IMR-90 (cell line): Measurements from ENCODE around the gene HDAC9. TPM values are rescaled to one million over a fixed set of nuclear protein-coding genes. Genes with fewer than 3 reads are reported as not detected.

ENCODE experiments used
- ATAC-seq: fragments of 200-7000 bp; cut with Tn5 transposase; 2 replicates; pipeline ENCODE4 v1.9.1; 2020; ENCODE audit warnings: low read depth, mild to moderate bottlenecking, moderate library complexity
- BruUV-seq: library from RNA; stranded (reverse); fragments of 400-500 nt; replicated peaks from 2 replicates; lab custom pipeline; 2021; lab: Mats Ljungman, UMichigan
- CTCF ChIA-PET: fragments of 300-600 bp; formaldehyde crosslinking; extraction: SDS; loops from one replicate; lab custom pipeline; 2021; ENCODE audit warnings: antibody characterized with exemption; lab: Yijun Ruan, JAX
- POLR2A ChIA-PET: fragments of 300-600 bp; sonication (Branson Sonifier 250); formaldehyde crosslinking; loops from one replicate; lab custom pipeline; 2022; ENCODE audit warnings: antibody characterized with exemption; ENCODE audit not compliant: unreplicated experiment; lab: Charles Lee
- DNase-seq: peaks from one replicate; pipeline ENCODE4 v3.0.0; 2013
- H2AFZ ChIP-seq: replicated peaks from 2 replicates; pipeline ENCODE3; 2013; ENCODE audit warnings: low read length, mild to moderate bottlenecking; ENCODE audit not compliant: poor library complexity
- H2AK5ac ChIP-seq: 2 replicates; pipeline ENCODE4 v1.6.1; 2013; ENCODE audit warnings: low read depth, low read length, inconsistent platforms
- H2AK9ac ChIP-seq: replicated peaks from 2 replicates; pipeline ENCODE3; 2013; ENCODE audit warnings: mild to moderate bottlenecking, low read depth, low read length, moderate library complexity; ENCODE audit not compliant: poor library complexity
- H2BK120ac ChIP-seq: 2 replicates; pipeline ENCODE4 v1.6.1; 2013; ENCODE audit warnings: low read depth, low read length, inconsistent platforms
- H2BK15ac ChIP-seq: 3 replicates; pipeline ENCODE4 v1.6.1; 2013; ENCODE audit warnings: low read depth, low read length, inconsistent platforms
- H2BK20ac ChIP-seq: 2 replicates; pipeline ENCODE4 v1.6.1; 2013; ENCODE audit warnings: low read depth, mild to moderate bottlenecking, inconsistent platforms, low read length, moderate library complexity
- H2BK5ac ChIP-seq: 2 replicates; pipeline ENCODE4 v1.6.1; 2013; ENCODE audit warnings: mild to moderate bottlenecking, low read depth, low read length, inconsistent platforms; ENCODE audit not compliant: poor library complexity, severe bottlenecking
- H3K14ac ChIP-seq: replicated peaks from 2 replicates; pipeline ENCODE4 v1.6.1; 2013; ENCODE audit warnings: low read depth, low read length, inconsistent platforms
- H3K18ac ChIP-seq: 2 replicates; pipeline ENCODE4 v1.6.1; 2013; ENCODE audit warnings: low read depth, low read length, control low read depth
- H3K23ac ChIP-seq: 2 replicates; pipeline ENCODE4 v1.6.1; 2013; ENCODE audit warnings: low read depth, low read length, inconsistent platforms
- H3K27ac ChIP-seq: 2 replicates; pipeline ENCODE4 v1.5.1; 2013; ENCODE audit warnings: mild to moderate bottlenecking, control low read depth, low read length; ENCODE audit not compliant: insufficient read depth
- H3K27me3 ChIP-seq: 2 replicates; pipeline ENCODE4 v1.6.1; 2013; ENCODE audit warnings: low read length; ENCODE audit not compliant: control insufficient read depth, insufficient read depth
- H3K36me3 ChIP-seq: 2 replicates; pipeline ENCODE4 v1.6.1; 2013; ENCODE audit warnings: low read length, mixed read lengths; ENCODE audit not compliant: control insufficient read depth, insufficient read depth
- H3K4ac ChIP-seq: 2 replicates; pipeline ENCODE4 v1.6.1; 2013; ENCODE audit warnings: low read depth, low read length, inconsistent platforms
- H3K4me1 ChIP-seq: 2 replicates; pipeline ENCODE4 v1.6.1; 2013; ENCODE audit warnings: low read length, mixed read lengths; ENCODE audit not compliant: control insufficient read depth, insufficient read depth
- H3K4me2 ChIP-seq: 2 replicates; pipeline ENCODE4 v1.6.1; 2013; ENCODE audit warnings: low read depth, mild to moderate bottlenecking, control low read depth, low read length, moderate library complexity
- H3K4me3 ChIP-seq: 2 replicates; pipeline ENCODE4 v1.5.1; 2013; ENCODE audit warnings: low read depth, mild to moderate bottlenecking, control low read depth, low read length, moderate library complexity; ENCODE audit not compliant: insufficient read depth
- H3K56ac ChIP-seq: 2 replicates; pipeline ENCODE4 v1.6.1; 2013; ENCODE audit warnings: low read length, inconsistent platforms; ENCODE audit not compliant: insufficient read depth; ENCODE audit errors: extremely low read depth
- H3K79me1 ChIP-seq, 2 experiments: 2 replicates each; pipeline ENCODE4 v1.6.1; 2013; ENCODE audit warnings: low read length in 2 of 2, inconsistent platforms in 1 of 2, low read depth in 1 of 2
- H3K9ac ChIP-seq: 2 replicates; pipeline ENCODE4 v1.6.1; 2013; ENCODE audit warnings: low read depth, low read length, control low read depth
- H3K9me1 ChIP-seq: 2 replicates; pipeline ENCODE4 v1.6.1; 2013; ENCODE audit warnings: low read length, inconsistent platforms; ENCODE audit not compliant: insufficient read depth
- H3K9me3 ChIP-seq: 2 replicates; pipeline ENCODE4 v1.6.1; 2013; ENCODE audit warnings: low read length; ENCODE audit not compliant: control insufficient read depth, insufficient read depth
- H4K20me1 ChIP-seq: 2 replicates; pipeline ENCODE4 v1.6.1; 2013; ENCODE audit warnings: low read length, inconsistent platforms; ENCODE audit not compliant: insufficient read depth
- H4K5ac ChIP-seq: 2 replicates; pipeline ENCODE4 v1.6.1; 2013; ENCODE audit warnings: mild to moderate bottlenecking, low read depth, low read length, control low read depth
- H4K8ac ChIP-seq, 2 experiments: 2 replicates each; pipeline ENCODE4 v1.6.1; 2013; ENCODE audit warnings: low read depth in 2 of 2, low read length in 2 of 2, control low read depth in 1 of 2, inconsistent platforms in 1 of 2
- H4K91ac ChIP-seq: 2 replicates; pipeline ENCODE4 v1.6.1; 2013; ENCODE audit warnings: low read depth, low read length, inconsistent platforms; ENCODE audit not compliant: insufficient read depth
- MAZ ChIP-seq: IDR thresholded peaks from 2 replicates; pipeline ENCODE4 v1.6.1; 2012; ENCODE audit warnings: low read depth, mild to moderate bottlenecking, low read length, improper control_type of control experiment, moderate library complexity, borderline replicate concordance
- NFE2L2 ChIP-seq: fragments of 150-350 bp; IDR thresholded peaks from 2 replicates; pipeline ENCODE4 v1.6.1; 2016; ENCODE audit warnings: low read depth, mild to moderate bottlenecking, low read length
- POLR2A ChIP-seq: IDR thresholded peaks from 2 replicates; pipeline ENCODE4 v1.6.1; 2012; ENCODE audit warnings: mild to moderate bottlenecking, low read depth, low read length
- WGBS, 2 experiments: methylation state at CpG; one replicate each; pipeline versions ENCODE4 v1.1.5 to v1.1.7; 2013; ENCODE audit warnings: missing lambda C conversion rate in 2 of 2; ENCODE audit not compliant: insufficient read length in 1 of 2; ENCODE audit errors: extremely low coverage in 2 of 2; 5-methylcytosine and 5-hydroxymethylcytosine counted together
- dilution Hi-C: fragments of 300-500 bp; cut with HindIII; formaldehyde crosslinking; loops from one replicate; pipeline ENCODE4 v1.14.3; 2018; ENCODE audit warnings: low sequenced_read_pairs; ENCODE audit not compliant: unreplicated experiment
- in situ Hi-C: fragments of 300-500 bp; cut with MboI; formaldehyde crosslinking; loops from 3 replicates; pipeline ENCODE4 v1.14.3; 2019; ENCODE audit warnings: low sequenced_read_pairs, inconsistent platforms, mixed read lengths
- intact Hi-C: fragments of 100-400 bp; cut with micrococcal nuclease; formaldehyde crosslinking; loops from 2 replicates; pipeline ENCODE4 v1.10.0; 2022
- polyA plus RNA-seq, 3 experiments: library from polyadenylated mRNA; depleted of rRNA; stranded (reverse); fragments of >200 nt; gene quantifications; 2 replicates each; pipeline ENCODE4 v1.2.3, GENCODE V29; 2012; ENCODE audit warnings: low replicate concordance in 1 of 3
- total RNA-seq: library from RNA; depleted of rRNA; stranded (reverse); fragments of >200 nt; gene quantifications from 2 replicates; pipeline ENCODE4 v1.2.3, GENCODE V29; 2012

HDAC9 gene
- total and polyA plus RNA-seq, 2 of the 4 experiments (the other 2 are of a cell fraction): 4.3 to 24.7 TPM

DNA sequence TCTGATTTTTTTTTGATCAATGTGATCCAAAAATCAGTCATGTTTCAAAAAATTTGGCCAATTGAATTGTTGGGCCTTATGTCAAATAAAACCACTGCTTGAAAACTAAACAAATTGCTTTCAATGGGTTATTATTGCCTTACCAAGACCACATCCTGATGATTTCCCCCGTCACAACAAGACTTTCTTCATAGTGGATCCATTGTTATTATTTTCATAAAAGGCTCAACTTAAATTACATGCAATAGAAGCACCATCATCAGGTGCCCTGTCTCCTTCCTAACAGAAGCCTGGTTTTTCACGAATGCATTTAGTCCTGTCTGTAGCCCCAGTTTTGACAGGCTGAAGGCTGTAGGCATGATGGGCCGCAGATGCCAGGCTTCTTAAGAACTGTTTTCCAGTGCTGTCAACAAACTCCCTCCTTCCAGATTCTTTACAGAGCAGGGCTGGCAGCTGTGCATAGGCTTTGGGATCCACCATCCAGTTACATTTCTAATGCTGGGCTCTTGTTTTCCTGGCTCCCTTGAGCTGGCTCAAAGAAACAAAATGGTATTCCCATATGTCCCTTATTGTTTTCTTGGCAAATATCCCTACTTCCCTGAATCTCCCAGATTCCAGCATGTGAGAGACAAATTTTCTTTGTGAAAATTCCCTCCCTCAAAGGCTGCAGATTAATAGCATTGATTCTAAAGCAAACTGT, 319.9 kb downstream of the HDAC9 start:
- Histone ChIP-seq H4K91ac (no peak overlapping the region), H2BK5ac (no peak overlapping the region), H2BK15ac (no peak overlapping the region), H2AK5ac (no peak overlapping the region), H3K9me1 (no peaks in the 10 kb centered on the region), H3K9ac (no peak overlapping the region), H3K79me1 (no peaks in the 10 kb centered on the region), H3K27ac (no peak overlapping the region), H3K14ac (no peak overlapping the region), H3K23ac (no peak overlapping the region), H2BK20ac (no peak overlapping the region), H3K56ac (no peak overlapping the region), H4K20me1 (no peaks in the 10 kb centered on the region), H3K4ac (no peak overlapping the region), H3K18ac (no peak overlapping the region), H4K8ac (no peak overlapping the region), H3K27me3 (no peaks in the 10 kb centered on the region), H3K4me3 (no peak overlapping the region), H4K5ac (no peak overlapping the region), H3K9me3 (0 out of 2 replicates have a peak, but pooled peaks cover 2% of the 10 kb centered on the region), H2AK9ac (no peak overlapping the region), H3K36me3 (no peaks in the 10 kb centered on the region), H2AFZ (no peak overlapping the region), H2BK120ac (no peak overlapping the region), H3K4me2 (no peak overlapping the region), H3K4me1 (no peaks in the 10 kb centered on the region)
- WGBS, 2 experiments: 40% methylated on average over 1 of the region's 3 CpGs; no CpG with 5 or more reads in 1 of the 2 experiments
- intact Hi-C loops (no loop called here), dilution Hi-C loops (no loop called here), in situ Hi-C loops (no loop called here)
- ChIA-PET CTCF (interaction anchor here (0.6 kb wide), 1 partner anchor 96 kb away, joined by 3 read pairs; no protein-coding TSS in a partner anchor), POLR2A (no interaction called here)
- TF ChIP-seq POLR2A (no peak), MAZ (no peak), NFE2L2 (no peak)
- BruUV-seq: no TSS peak
- DNase-seq (no peak), ATAC-seq (no peak)
